ENCODE measurements around the gene GAL3ST2. TPM values are rescaled to one million over a fixed set of nuclear protein-coding genes. Genes with fewer than 3 reads are reported as not detected.

GAL3ST2 gene
- not detected in 2 replicates for total RNA-seq

GRCh38 chr2:241776336-241777169 lies at the start of gene GAL3ST2:
Gene GAL3ST2, plus strand, starts transcription at chr2:241776822. Its CDS starts 134 bp downstream, at chr2:241776956.

GRCh38 chr2:241734467-241735208 lies 42.0 kb upstream of the GAL3ST2 start, which contains the start of gene D2HGDH:
Gene D2HGDH, plus strand, starts transcription at chr2:241734630. Its CDS starts 595 bp downstream, at chr2:241735225.

DNA sequence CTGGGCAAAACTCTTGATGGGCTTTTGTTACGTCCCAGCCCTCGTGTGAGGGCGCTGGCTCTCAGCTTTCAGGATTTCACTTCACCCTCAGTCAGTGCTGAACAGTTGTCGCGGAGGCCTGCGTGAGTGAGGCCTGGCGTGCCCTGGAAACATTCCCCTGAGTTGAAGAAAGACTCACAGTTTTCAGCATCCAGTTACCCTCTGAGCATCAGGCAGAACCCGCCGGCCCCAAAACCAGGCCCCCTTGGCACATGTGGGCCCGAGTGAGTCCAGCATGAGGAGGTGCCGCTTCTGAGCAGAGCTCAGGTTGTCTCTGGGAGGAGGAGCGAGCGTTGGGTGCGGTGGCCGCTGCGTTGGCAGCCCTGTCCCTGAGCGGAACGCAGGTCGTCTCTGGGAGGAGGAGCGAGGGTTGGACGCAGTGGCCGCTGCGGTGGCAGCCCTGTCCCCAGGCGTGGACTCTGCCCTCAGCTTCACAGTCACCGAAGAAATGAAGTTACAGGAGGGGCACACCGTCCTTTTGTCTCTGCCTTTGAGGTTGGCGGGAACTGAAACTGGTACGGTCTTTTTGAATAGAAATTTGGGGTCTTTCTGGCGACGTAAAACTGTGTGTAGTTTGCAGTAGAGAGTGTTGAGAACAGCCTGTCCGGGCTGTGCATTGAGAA lies 32.2 kb downstream of the GAL3ST2 start, which contains the start of gene NEU4:
TSS of gene NEU4 (plus strand) at position 473 of the 662 bp plus-strand sequence. CDS start 5,292 bp downstream, outside the sequence.

Other genes with a start within 250 kb of the GAL3ST2 start
- gene BOK, start 218.1 kb upstream of the GAL3ST2 start, total RNA-seq, result 4.0 and 4.9 TPM in 2 replicates
- gene THAP4, start 139.7 kb upstream of the GAL3ST2 start, total RNA-seq, result 32.8 and 42.8 TPM in 2 replicates
- 51.9 and 60.7 TPM in 2 replicates for gene ATG4B, start 139.1 kb upstream of the GAL3ST2 start, total RNA-seq
- gene DTYMK, start 90.0 kb upstream of the GAL3ST2 start, total RNA-seq, result 24.1 and 30.9 TPM in 2 replicates
- 16.7 and 26.3 TPM in 2 replicates for gene ING5, start 74.8 kb upstream of the GAL3ST2 start, total RNA-seq
- gene D2HGDH, start 42.2 kb upstream of the GAL3ST2 start, total RNA-seq, result 11.1 and 11.3 TPM in 2 replicates
- gene NEU4, start 32.4 kb downstream of the GAL3ST2 start, total RNA-seq, result not detected in 2 replicates
- not detected in 2 replicates for gene PDCD1, start 82.1 kb downstream of the GAL3ST2 start, total RNA-seq
- not detected in 2 replicates for gene RTP5, start 92.9 kb downstream of the GAL3ST2 start, total RNA-seq

Measured in aortic smooth muscle cell (primary cell).